ENCODE results near the gene MOK. TPM values are rescaled to one million over a fixed set of nuclear protein-coding genes. Genes with fewer than 3 reads are reported as not detected.

The MOK gene
- total RNA-seq, 3 donors from 2014 or later, result 13.0 to 29.0 (median 23.9) TPM

DNA sequence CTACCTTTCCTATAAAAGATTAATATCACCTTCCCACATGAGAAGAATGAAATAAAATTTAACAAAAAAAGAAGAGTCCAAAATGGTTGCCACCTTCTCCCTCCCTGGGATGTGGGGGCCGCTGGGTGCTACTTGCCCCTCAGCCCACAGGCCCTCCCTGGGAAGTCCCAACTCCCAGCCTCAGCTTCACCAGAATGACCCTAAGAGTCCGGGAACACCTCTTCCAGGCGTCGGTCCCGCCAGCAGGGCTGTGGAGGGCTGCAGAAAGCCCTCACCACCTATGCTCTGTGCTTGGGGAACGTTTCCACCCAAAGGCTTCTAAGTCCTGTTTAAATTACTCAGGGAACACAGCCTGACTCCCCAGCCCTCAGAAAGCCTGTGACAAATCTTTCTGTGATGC lies 71.9 kb downstream of the MOK start:
- TF ChIP-seq POLR2AphosphoS5 (IDR thresholded peaks at IDR 0.05) (no peak), POLR2A (IDR thresholded peaks at IDR 0.05) (no peak)
- TF ChIP-seq, protein P1, sequence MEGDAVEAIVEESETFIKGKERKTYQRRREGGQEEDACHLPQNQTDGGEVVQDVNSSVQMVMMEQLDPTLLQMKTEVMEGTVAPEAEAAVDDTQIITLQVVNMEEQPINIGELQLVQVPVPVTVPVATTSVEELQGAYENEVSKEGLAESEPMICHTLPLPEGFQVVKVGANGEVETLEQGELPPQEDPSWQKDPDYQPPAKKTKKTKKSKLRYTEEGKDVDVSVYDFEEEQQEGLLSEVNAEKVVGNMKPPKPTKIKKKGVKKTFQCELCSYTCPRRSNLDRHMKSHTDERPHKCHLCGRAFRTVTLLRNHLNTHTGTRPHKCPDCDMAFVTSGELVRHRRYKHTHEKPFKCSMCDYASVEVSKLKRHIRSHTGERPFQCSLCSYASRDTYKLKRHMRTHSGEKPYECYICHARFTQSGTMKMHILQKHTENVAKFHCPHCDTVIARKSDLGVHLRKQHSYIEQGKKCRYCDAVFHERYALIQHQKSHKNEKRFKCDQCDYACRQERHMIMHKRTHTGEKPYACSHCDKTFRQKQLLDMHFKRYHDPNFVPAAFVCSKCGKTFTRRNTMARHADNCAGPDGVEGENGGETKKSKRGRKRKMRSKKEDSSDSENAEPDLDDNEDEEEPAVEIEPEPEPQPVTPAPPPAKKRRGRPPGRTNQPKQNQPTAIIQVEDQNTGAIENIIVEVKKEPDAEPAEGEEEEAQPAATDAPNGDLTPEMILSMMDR (IDR thresholded peaks at IDR 0.05), result no peak
- intact Hi-C loops (cut with DNase I; ENCODE audit: low total_unique reads), result no loop called here
- no peak overlapping the region for H3K4me3 ChIP-seq
- no peaks in the 10 kb centered on the region for H3K4me1 ChIP-seq
- H3K27me3 ChIP-seq, result no peaks in the 10 kb centered on the region
- H3K9me3 ChIP-seq, result no peaks in the 10 kb centered on the region
- H3K27ac ChIP-seq, result no peak overlapping the region
- no peaks in the 10 kb centered on the region for H3K36me3 ChIP-seq
- DNase-seq (ENCODE audit: low spot score in 2 of 2), result no peak

DNA sequence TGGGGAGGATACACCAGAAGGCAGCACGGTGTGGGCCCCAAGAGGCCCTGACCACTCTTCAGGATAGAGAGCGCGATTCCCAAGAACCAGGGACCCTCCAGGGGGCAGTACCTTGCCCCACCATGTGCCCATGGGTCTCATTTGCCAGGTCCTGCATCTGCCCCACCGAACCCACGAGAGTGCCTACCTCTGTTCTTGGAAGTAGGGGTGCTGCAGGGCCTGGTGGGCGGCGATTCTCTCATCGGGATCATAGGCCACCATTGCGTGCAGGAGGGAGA lies 72.7 kb downstream of the MOK start:
- DNase-seq (ENCODE audit: low spot score in 2 of 2), result no peak
- Histone ChIP-seq H3K4me1 (no peaks in the 10 kb centered on the region), H3K27ac (no peak overlapping the region), H3K4me3 (no peak overlapping the region), H3K27me3 (no peaks in the 10 kb centered on the region), H3K36me3 (no peaks in the 10 kb centered on the region), H3K9me3 (no peaks in the 10 kb centered on the region)
- TF ChIP-seq, protein P1 (IDR thresholded peaks at IDR 0.05), result no peak
- TF ChIP-seq POLR2AphosphoS5 (IDR thresholded peaks at IDR 0.05) (no peak), POLR2A (IDR thresholded peaks at IDR 0.05) (no peak)
- intact Hi-C loops (cut with DNase I; ENCODE audit: low total_unique reads), result no loop called here

DNA sequence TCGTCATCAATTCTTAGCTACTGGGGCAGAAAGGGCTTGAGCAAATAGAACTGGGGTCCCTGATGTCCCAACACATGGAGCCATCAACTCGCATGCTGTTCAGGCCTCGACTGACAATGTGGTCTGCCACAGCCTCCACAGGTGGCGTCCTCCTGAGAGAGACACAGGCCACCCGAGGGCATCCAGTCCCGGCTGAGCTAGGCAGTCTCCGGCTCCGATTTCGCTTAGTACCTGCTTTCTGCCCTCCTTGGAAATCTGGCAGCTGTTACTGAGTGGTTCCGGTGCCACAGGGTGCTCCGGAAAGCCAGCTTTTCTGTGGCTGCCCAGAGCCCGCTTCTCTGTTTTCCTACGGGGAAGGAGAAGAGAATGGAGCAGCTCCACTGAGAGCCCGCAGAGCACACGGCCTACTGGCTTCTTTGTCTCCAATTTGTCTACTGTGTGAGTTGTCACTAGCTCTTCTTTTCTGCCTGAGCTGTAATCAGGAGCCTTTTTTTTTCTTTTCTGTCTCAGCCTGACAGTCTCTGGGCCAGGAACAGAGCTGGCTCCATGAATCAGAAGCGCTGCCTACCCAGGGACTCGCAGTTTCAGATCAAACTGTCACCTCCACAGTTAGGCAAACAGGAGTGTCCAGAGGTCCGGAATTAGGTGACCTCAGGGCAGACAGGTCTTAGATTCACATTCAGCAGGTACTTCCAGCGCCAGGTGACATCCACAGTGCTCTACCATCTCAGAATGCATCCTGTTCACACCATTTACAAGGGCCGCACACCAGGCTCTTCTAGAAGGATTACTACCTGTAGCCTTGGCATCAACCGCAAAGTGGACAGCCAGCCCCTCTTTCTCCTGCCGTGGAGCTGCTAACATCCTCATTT lies 73.3 kb downstream of the MOK start:
- no peak for DNase-seq (ENCODE audit: low spot score in 2 of 2)
- TF ChIP-seq POLR2AphosphoS5 (IDR thresholded peaks at IDR 0.05) (no peak), POLR2A (IDR thresholded peaks at IDR 0.05) (no peak)
- TF ChIP-seq, protein P1 (IDR thresholded peaks at IDR 0.05), result no peak
- Histone ChIP-seq H3K4me3 (no peak overlapping the region), H3K27me3 (no peaks in the 10 kb centered on the region), H3K27ac (no peak overlapping the region), H3K4me1 (no peaks in the 10 kb centered on the region), H3K9me3 (no peaks in the 10 kb centered on the region), H3K36me3 (no peaks in the 10 kb centered on the region)
- intact Hi-C loops (cut with DNase I; ENCODE audit: low total_unique reads), result no loop called here

DNA sequence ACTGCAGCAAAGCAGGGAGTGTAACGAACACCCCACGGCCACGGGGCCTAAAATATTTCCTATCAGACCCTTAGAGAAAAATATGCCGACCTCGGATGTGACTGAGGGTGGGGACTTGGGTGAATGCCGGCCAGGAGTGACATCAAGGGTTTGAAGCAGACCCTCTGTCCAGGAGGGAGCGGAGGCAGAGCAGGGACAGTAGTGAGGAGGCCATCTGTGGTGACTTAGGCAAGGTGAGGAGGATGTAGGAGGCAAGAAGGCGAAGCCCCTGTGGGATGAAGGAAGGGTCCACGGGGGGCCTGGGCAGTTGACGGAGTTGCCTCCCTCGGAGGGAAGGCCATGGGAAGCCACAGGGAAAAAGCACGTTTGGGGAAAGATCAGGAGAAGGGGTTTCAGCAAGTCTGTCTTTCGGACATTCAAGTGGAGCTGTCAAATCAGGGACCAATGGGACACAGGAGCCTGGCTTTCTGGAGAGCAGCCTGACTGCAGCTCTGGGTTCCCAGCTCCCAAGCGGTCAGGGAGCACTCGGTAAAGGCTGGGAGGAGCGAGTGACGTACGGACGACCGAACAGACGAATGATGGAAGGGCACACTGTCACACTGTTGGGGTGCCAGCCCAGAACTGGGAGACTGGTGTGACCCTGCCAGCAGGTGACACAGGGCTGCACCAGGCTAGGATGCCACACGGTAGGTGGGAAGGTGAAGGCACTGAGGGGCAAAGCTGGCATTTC lies 74.3 kb downstream of the MOK start:
- intact Hi-C loops (cut with DNase I; ENCODE audit: low total_unique reads), result no loop called here
- Histone ChIP-seq H3K27me3 (no peaks in the 10 kb centered on the region), H3K36me3 (no peaks in the 10 kb centered on the region), H3K4me3 (no peak overlapping the region), H3K9me3 (no peaks in the 10 kb centered on the region), H3K27ac (no peak overlapping the region), H3K4me1 (no peaks in the 10 kb centered on the region)
- TF ChIP-seq POLR2A (IDR thresholded peaks at IDR 0.05), result no peak
- TF ChIP-seq, protein P1 (IDR thresholded peaks at IDR 0.05), result no peak
- TF ChIP-seq POLR2AphosphoS5 (IDR thresholded peaks at IDR 0.05), result no peak
- DNase-seq (ENCODE audit: low spot score in 2 of 2), result no peak

DNA sequence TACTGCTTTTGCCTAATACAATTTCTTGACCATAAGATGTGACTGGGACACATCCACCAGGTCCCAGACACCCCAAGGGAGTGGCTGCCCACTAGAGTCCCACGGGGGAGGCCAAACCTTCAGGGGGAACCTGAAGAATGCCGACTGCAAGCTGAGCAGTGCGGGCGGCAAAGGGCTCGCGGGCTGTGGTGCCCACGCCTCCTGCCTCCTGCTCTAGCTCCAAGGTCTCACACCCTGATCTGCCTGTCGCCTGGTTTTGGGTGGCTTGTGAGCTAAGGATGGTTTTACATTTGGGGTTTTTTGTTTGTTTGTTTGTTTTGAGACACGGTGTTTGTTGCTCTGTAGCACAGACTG lies 75.2 kb downstream of the MOK start:
- TF ChIP-seq POLR2AphosphoS5 (IDR thresholded peaks at IDR 0.05) (no peak), POLR2A (IDR thresholded peaks at IDR 0.05) (no peak)
- TF ChIP-seq, protein P1 (IDR thresholded peaks at IDR 0.05), result no peak
- Histone ChIP-seq H3K27ac (no peak overlapping the region), H3K27me3 (no peaks in the 10 kb centered on the region), H3K4me3 (no peak overlapping the region), H3K36me3 (no peaks in the 10 kb centered on the region), H3K9me3 (no peaks in the 10 kb centered on the region), H3K4me1 (no peaks in the 10 kb centered on the region)
- intact Hi-C loops (cut with DNase I; ENCODE audit: low total_unique reads), result no loop called here
- no peak for DNase-seq (ENCODE audit: low spot score in 2 of 2)

Data from breast epithelium (tissue), 4 donors.